Activated naive CD8-positive, alpha-beta T cell treated with anti-CD3 and anti-CD28 coated beads, Interleukin-2, amount 50 U/mL, for 24 hours (primary cell): ENCODE measurements around the gene KISS1R.

Source experiments
- ATAC-seq: fragments of 150-1000 bp; cut with Tn5 transposase; one replicate; pipeline ENCODE4 v1.10.0; 2021
- DNase-seq: peaks from one replicate; pipeline ENCODE4 v3.0.0; 2021
- H3K27ac Mint-ChIP-seq: one replicate; pipeline ENCODE4 v1.8.0; 2021; ENCODE audit warnings: mild to moderate bottlenecking, mixed read lengths
- H3K27me3 Mint-ChIP-seq: one replicate; pipeline ENCODE4 v1.8.0; 2021; ENCODE audit warnings: mixed read lengths
- H3K36me3 Mint-ChIP-seq: one replicate; pipeline ENCODE4 v1.8.0; 2021; ENCODE audit warnings: low read depth, mixed read lengths
- H3K4me1 Mint-ChIP-seq: one replicate; pipeline ENCODE4 v1.8.0; 2021; ENCODE audit warnings: mixed read lengths
- H3K4me3 Mint-ChIP-seq: one replicate; pipeline ENCODE4 v1.8.0; 2021; ENCODE audit warnings: mild to moderate bottlenecking, moderate library complexity, mixed read lengths
- H3K9me3 Mint-ChIP-seq: one replicate; pipeline ENCODE4 v1.8.0; 2021; ENCODE audit warnings: mixed read lengths

KISS1R gene

DNA sequence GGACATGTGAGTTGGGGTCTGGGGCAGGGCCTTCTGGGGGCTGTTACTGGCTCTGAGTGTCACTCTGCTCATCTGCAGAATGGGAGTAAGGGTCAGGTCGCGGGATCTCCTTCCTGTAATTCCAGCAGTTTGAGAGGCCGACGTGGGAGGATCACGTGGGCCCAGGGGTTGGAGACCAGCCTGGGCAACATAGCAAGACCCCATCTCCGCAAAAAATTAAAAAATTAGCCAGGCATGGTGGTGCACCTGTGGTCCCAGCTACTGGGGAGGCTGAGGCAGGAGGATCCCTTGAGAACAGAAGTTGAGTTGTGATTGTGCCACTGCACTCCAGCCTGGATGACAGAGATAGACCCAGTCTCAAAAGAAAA is 12.7 kb downstream of the KISS1R start:
- Mint-ChIP-seq H3K36me3 (no peaks in the 10 kb centered on the region), H3K27me3 (no peaks in the 10 kb centered on the region), H3K4me1 (peaks cover 14% of the 10 kb centered on the region), H3K4me3 (no peak overlapping the region), H3K9me3 (no peaks in the 10 kb centered on the region), H3K27ac (no peak overlapping the region)
- no peak for DNase-seq
- ATAC-seq: no peak

DNA sequence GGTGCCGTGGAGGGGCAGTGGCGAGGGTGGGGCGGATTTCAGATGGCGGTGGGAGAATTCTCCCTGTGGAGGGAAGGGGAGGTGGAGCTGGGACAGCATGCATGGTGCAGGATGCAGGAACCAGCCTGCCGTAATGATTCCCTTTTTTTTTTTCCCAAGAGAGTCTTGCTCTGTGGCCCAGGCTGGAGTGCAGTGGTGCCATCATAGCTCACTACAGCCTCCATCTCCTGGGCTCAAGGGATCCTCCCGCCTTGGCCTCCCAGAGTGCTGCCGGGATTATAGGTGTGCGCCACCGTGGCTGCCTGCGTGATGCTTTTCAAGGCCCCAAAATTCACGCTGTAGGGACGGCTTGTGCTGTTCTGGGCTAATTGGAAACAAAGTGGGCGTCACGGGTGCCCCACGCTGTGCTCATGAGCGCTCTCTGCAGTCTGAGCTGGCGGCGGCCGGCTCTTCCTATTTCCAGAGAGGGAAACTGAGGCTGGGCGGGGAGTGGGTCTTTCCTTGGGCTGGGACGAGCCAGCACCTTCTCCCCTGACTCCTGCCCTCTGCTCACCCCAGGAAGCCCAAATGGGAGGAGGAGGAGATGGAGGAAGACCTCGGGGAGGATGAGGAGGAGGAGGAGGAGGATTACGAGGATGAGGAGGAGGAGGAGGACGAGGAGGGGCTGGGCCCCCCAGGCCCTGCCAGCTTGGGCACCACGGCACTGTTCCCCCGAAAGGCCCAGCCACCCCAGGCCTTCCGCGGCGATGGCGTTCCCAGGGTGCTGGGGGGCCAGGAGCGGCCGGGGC is 14.9 kb downstream of the KISS1R start:
- H3K4me3 Mint-ChIP-seq: no peak overlapping the region
- H3K27ac Mint-ChIP-seq: no peak overlapping the region
- DNase-seq: no peak
- no peaks in the 10 kb centered on the region for H3K27me3 Mint-ChIP-seq
- H3K36me3 Mint-ChIP-seq: no peaks in the 10 kb centered on the region
- H3K9me3 Mint-ChIP-seq: no peaks in the 10 kb centered on the region
- no peak for ATAC-seq
- H3K4me1 Mint-ChIP-seq: peaks cover 16% of the 10 kb centered on the region

GRCh38 chr19:932648-933552 is 15.8 kb downstream of the KISS1R start:
- H3K36me3 Mint-ChIP-seq: no peaks in the 10 kb centered on the region
- H3K4me1 Mint-ChIP-seq: peaks cover 21% of the 10 kb centered on the region
- peak; percentile 41 for DNase-seq

GRCh38 chr19:933553-933882 is 16.4 kb downstream of the KISS1R start:
- no peak overlapping the region for H3K4me3 Mint-ChIP-seq
- ATAC-seq (no peak), DNase-seq (no peak)
- peaks cover 25% of the 10 kb centered on the region for H3K4me1 Mint-ChIP-seq
- H3K27ac Mint-ChIP-seq: no peak overlapping the region
- no peaks in the 10 kb centered on the region for H3K36me3 Mint-ChIP-seq
- H3K27me3 Mint-ChIP-seq: peaks cover 2% of the 10 kb centered on the region
- no peaks in the 10 kb centered on the region for H3K9me3 Mint-ChIP-seq

More at GRCh38 chr19:932648-933552, 15.8 kb downstream of the KISS1R start:
- Mint-ChIP-seq H3K27ac (no peak overlapping the region), H3K4me3 (peak overlapping the region; percentile 48), H3K9me3 (no peaks in the 10 kb centered on the region), H3K27me3 (peaks cover 2% of the 10 kb centered on the region)
- peak; percentile 34 for ATAC-seq

DNA sequence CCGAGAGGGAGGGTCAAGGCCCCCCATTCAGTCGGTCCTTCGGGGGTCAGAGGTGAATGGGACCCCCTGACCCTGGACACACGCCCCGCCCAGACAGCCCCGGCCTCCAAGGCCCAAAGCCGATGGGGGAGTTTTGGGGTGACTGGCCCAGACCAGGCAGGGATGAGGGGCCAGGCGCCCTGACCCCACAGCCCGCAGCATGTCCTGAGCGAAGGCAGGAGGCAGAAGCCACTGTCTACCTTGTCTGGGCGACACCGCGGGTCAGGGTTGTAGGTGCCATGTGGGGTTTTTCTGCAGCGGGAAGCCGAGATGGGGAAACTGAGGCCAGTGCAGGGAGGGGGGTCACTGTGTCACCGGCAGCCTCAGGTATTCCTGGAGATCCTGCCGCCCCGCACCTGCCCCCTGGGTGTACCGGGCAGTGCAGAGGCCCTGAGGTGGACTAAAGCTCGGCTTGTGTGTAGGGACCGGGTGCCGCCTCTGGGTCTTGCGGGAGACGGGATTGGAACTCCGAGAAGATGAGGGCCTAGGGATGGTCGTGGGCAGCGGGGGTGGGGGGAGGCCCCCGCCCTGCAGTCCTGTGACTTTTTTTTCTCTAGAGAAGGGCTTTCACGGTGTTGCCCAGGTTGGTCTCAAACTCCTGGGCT is 17.2 kb downstream of the KISS1R start:
- Mint-ChIP-seq H3K4me1 (peaks cover 25% of the 10 kb centered on the region), H3K4me3 (no peak overlapping the region), H3K27ac (no peak overlapping the region), H3K27me3 (peaks cover 2% of the 10 kb centered on the region), H3K36me3 (no peaks in the 10 kb centered on the region), H3K9me3 (no peaks in the 10 kb centered on the region)
- ATAC-seq (no peak), DNase-seq (no peak)

- H3K9me3 Mint-ChIP-seq: no peaks in the 10 kb centered on the region
- H3K27ac Mint-ChIP-seq: no peak overlapping the region
- H3K4me1 Mint-ChIP-seq: peaks cover 27% of the 10 kb centered on the region
- ATAC-seq: no peak
- no peak for DNase-seq
- no peak overlapping the region for H3K4me3 Mint-ChIP-seq
- H3K27me3 Mint-ChIP-seq: peaks cover 2% of the 10 kb centered on the region
- no peaks in the 10 kb centered on the region for H3K36me3 Mint-ChIP-seq
Measured at GRCh38 chr19:934865-935479, 17.8 kb downstream of the KISS1R start.

DNA sequence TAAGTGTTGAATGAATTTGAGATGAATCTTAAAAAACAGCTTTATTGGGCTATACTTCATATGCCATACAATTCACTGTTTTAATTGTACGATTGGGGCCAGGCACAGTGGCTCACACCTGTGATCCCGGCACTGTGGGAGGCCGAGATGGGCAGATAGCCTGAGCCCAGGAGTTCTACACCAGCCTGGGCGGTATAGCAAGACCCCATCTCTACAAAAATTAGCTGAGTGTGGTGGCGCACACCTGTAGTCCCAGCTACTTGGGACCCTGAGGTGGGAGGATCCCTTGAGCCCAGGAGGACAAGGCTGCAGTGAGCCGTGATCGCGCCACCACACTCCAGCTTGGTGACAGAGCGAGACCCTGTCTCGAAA is 19.0 kb downstream of the KISS1R start:
- Mint-ChIP-seq H3K4me1 (peaks cover 32% of the 10 kb centered on the region), H3K27ac (no peak overlapping the region), H3K4me3 (no peak overlapping the region), H3K36me3 (no peaks in the 10 kb centered on the region), H3K27me3 (peaks cover 2% of the 10 kb centered on the region), H3K9me3 (no peaks in the 10 kb centered on the region)
- ATAC-seq (no peak), DNase-seq (no peak)

GRCh38 chr19:937259-937694 is 20.1 kb downstream of the KISS1R start:
- ATAC-seq: peak; percentile 63
- H3K4me1 Mint-ChIP-seq: peaks cover 34% of the 10 kb centered on the region
- no peak overlapping the region for H3K4me3 Mint-ChIP-seq

DNA sequence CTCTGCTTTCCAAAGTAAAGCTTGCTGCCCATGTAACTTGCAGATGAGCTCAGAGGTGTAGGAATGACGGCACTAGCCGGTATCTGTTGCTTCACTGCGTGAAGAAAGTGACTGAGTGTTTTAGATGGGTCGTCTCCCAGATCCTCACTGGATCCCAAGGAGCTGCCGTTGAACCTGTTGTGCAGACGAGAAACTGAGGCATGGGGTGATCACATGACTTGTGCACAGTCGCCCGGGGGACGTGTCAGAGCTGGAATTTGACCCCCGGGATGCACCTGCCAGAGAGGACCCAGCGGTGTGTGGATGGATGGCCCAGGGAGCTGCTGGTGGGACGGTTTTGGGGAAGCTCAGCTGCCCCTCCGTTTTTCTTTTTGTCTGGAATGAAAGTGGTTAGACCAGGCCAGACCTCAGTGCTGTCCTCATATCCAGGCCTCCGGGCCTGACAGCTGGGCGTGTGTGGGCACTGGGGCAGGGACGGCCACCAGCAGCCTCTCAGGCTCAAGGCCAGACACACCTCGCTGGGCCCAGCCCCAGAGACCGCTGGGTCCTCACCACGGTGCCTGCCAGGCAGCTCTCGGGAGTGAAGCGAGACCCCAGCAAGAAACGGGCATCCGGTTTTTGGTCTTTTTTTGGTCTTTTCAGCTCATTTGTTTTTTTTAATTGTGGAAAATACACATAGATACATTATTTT is 21.2 kb downstream of the KISS1R start:
- H3K4me1 Mint-ChIP-seq: peaks cover 28% of the 10 kb centered on the region
- DNase-seq (no peak), ATAC-seq (no peak)
- H3K36me3 Mint-ChIP-seq: no peaks in the 10 kb centered on the region
- peaks cover 2% of the 10 kb centered on the region for H3K27me3 Mint-ChIP-seq
- no peak overlapping the region for H3K4me3 Mint-ChIP-seq
- H3K9me3 Mint-ChIP-seq: no peaks in the 10 kb centered on the region
- H3K27ac Mint-ChIP-seq: no peak overlapping the region

More at GRCh38 chr19:937259-937694, 20.1 kb downstream of the KISS1R start:
- Mint-ChIP-seq H3K27me3 (peaks cover 2% of the 10 kb centered on the region), H3K27ac (peak overlapping the region; percentile 57), H3K9me3 (no peaks in the 10 kb centered on the region), H3K36me3 (no peaks in the 10 kb centered on the region)
- peak; percentile 45 for DNase-seq

DNA sequence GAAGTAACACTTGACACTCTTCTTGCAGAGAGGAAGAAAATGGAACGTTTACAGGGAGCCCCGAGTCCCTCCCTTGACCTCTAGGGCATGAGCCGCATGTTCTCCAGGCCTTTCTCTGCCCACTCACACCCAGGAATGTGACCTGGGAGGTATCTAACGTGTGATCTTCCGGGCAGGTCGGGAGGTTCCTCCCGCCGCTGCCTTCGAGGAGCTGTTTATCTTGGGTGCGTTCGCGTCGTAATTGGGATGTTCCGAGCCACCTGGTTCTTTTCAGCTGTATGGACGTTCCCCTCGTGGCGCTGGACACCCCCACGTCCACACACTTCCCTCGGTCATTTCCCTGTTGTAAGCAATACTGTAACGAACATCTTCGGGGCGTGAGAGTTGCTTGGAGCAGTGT is 22.3 kb downstream of the KISS1R start:
- peaks cover 2% of the 10 kb centered on the region for H3K27me3 Mint-ChIP-seq
- peak overlapping the region; percentile 66 for H3K4me3 Mint-ChIP-seq
- H3K4me1 Mint-ChIP-seq: peaks cover 28% of the 10 kb centered on the region
- DNase-seq: no peak
- no peak for ATAC-seq
- H3K9me3 Mint-ChIP-seq: no peaks in the 10 kb centered on the region
- no peaks in the 10 kb centered on the region for H3K36me3 Mint-ChIP-seq
- H3K27ac Mint-ChIP-seq: no peak overlapping the region

- peaks cover 2% of the 10 kb centered on the region for H3K27me3 Mint-ChIP-seq
- peak overlapping the region; percentile 66 for H3K4me3 Mint-ChIP-seq
- no peaks in the 10 kb centered on the region for H3K36me3 Mint-ChIP-seq
- DNase-seq (no peak), ATAC-seq (no peak)
- no peaks in the 10 kb centered on the region for H3K9me3 Mint-ChIP-seq
- H3K4me1 Mint-ChIP-seq: peaks cover 28% of the 10 kb centered on the region
- peak overlapping the region; percentile 47 for H3K27ac Mint-ChIP-seq
Measured at GRCh38 chr19:939922-940321, 22.8 kb downstream of the KISS1R start.

GRCh38 chr19:940591-941291 is 23.6 kb downstream of the KISS1R start:
- H3K4me1 Mint-ChIP-seq: peaks cover 28% of the 10 kb centered on the region
- peaks cover 2% of the 10 kb centered on the region for H3K27me3 Mint-ChIP-seq
- peak; percentile 51 for ATAC-seq
- peak overlapping the region; percentile 66 for H3K4me3 Mint-ChIP-seq
- H3K9me3 Mint-ChIP-seq: no peaks in the 10 kb centered on the region
- peak overlapping the region; percentile 47 for H3K27ac Mint-ChIP-seq
- DNase-seq: peak; percentile 67
- H3K36me3 Mint-ChIP-seq: no peaks in the 10 kb centered on the region

DNA sequence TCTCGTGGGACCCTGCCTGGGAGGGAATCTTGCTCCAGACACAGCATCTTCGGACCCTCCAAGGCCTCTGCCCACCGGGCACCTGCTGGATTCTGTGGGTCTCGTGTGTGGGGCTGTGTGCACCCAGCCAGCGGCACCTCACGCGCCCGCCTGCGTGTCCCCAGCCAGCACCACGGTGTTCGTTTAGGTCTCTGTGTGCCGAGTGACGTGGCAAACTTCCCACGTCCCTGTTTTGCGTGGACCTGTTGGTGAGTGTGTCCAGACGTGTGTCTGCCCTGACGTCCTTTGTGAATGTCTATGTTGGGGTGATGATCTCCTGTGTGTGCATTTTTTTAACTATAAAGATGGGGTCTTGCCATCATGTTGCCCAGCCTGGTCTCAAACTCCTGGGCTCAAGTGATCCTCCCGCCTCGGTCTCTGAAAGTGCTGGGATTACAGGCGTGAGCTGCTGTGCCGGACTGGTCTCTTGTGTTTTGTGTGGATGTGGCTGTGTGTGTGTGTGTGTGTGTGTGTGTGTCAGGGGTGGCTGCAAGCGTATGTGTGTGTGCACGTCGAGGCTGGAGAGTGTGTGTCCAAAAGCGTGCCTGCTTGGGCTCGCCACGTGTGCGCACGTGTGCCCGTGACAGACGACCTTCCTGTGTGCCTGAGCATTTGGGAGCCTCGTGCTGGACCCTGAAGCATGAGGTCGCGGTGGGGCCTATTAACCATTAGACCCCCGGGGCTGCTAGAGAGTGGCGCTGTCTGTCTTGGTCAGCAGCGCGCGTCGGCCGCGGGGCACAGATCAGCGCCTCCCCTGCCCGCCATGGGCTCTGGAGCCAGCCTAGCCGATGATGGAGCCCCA is 24.4 kb downstream of the KISS1R start:
- Mint-ChIP-seq H3K4me1 (peaks cover 28% of the 10 kb centered on the region), H3K36me3 (no peaks in the 10 kb centered on the region)

More for the DNA sequence above, 24.4 kb downstream of the KISS1R start:
- Mint-ChIP-seq H3K9me3 (no peaks in the 10 kb centered on the region), H3K27me3 (peaks cover 2% of the 10 kb centered on the region), H3K4me3 (peak overlapping the region; percentile 62), H3K27ac (peak overlapping the region; percentile 10)
- DNase-seq (no peak), ATAC-seq (no peak)
